ENCODE results near the gene SLC29A4.
A peak's percentile ranks its signal among the peaks of the same experiment; 100 is the strongest.

SLC29A4 gene

DNA sequence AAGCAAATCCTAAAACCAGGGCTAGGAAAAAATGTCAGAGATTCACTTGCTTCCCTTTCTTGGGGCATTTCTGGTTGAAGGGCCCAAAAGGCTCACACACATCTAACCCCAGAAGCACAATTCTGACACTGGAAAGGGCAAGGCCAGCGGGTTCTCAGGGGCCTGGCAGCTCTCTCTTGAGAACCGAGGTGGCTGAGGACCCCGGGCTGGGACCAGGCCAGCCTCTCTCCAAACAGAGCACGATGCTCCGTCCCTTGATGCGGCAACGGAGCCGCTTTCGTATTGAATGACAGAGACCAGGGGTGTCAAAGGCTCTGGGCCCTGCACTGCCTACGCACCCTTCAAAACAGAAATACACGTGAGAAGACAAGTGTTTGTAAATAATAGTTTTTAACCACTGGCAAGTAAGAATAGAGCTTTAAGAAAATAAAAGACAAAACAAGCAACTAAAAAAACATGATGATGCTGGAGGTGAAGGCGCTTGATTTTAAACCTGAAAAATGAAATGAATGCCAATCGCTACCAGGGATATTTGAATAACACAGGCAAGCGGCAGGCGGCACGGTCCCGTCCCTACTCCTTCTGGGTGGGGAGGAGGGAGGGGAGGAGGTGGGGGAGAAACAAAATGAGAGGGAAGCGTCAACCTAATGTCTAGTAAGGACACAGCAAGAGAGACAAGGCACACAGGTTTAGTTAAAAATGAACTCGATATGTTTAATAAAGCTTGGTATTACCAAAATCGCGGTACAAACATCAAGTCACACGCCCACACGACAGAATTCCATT lies 68.0 kb downstream of the SLC29A4 start:
- Histone ChIP-seq H3K4me1 (ENCODE audit: control insufficient read depth in 1 of 2, insufficient read depth in 2 of 2, low read length in 2 of 2) (peaks cover 0 to 55% of the 10 kb centered on the region in 2 donors), H3K27ac (ENCODE audit: low read length) (no peak overlapping the region), H3K4me3 (ENCODE audit: low read depth in 1 of 2, low read length in 2 of 2) (no peak overlapping the region), H3K9me3 (ENCODE audit: control insufficient read depth in 1 of 2, low read length in 2 of 2) (no peaks in the 10 kb centered on the region), H3K27me3 (ENCODE audit: low read depth, low read length) (no peaks in the 10 kb centered on the region), H3K36me3 (ENCODE audit: control insufficient read depth in 1 of 2, insufficient read depth in 2 of 2, low read length in 2 of 2) (peaks cover 12 to 37% of the 10 kb centered on the region in 2 donors)

GRCh38 chr7:5351507-5352265 lies 68.9 kb downstream of the SLC29A4 start:
- peaks cover 0 to 61% of the 10 kb centered on the region in 2 donors for H3K4me1 ChIP-seq (ENCODE audit: control insufficient read depth in 1 of 2, insufficient read depth in 2 of 2, low read length in 2 of 2)
- no peaks in the 10 kb centered on the region for H3K27me3 ChIP-seq (ENCODE audit: low read depth, low read length)
- H3K9me3 ChIP-seq (ENCODE audit: control insufficient read depth in 1 of 2, low read length in 2 of 2): no peaks in the 10 kb centered on the region
- no peak overlapping the region for H3K27ac ChIP-seq (ENCODE audit: low read length)
- no peak overlapping the region for H3K4me3 ChIP-seq (ENCODE audit: low read depth in 1 of 2, low read length in 2 of 2)
- H3K36me3 ChIP-seq (ENCODE audit: control insufficient read depth in 1 of 2, insufficient read depth in 2 of 2, low read length in 2 of 2): peaks cover 15 to 35% of the 10 kb centered on the region in 2 donors

DNA sequence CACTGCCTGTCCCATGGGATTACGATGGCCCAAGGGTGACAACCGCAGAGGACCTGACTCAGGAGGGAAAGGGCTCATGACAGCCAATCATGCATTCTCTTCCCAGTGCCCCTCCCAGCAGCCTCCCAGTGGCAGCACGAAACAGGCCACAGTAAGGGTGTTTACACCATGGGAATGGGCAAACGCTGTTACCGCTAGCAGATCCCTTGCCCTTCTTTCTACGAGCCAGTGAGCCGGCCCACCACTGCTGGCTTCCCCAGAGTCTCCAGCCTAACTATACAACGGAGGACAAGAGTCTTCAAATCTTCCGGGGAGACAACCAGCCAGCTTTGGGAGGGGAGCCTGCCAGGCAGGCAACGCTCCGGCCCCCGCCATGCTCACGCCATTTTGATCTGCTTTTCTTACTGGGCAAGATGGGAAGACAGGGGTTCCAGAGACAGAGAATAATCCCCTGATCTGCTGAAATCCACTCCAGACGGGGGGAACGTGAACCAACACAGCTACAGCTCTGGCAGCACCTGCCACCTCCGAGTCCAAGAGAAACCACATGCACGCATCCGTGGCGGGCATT lies 69.8 kb downstream of the SLC29A4 start:
- H3K36me3 ChIP-seq (ENCODE audit: control insufficient read depth in 1 of 2, insufficient read depth in 2 of 2, low read length in 2 of 2): peaks cover 15 to 37% of the 10 kb centered on the region in 2 donors
- H3K4me3 ChIP-seq (ENCODE audit: low read depth in 1 of 2, low read length in 2 of 2): no peak overlapping the region
- peaks cover 0 to 63% of the 10 kb centered on the region in 2 donors for H3K4me1 ChIP-seq (ENCODE audit: control insufficient read depth in 1 of 2, insufficient read depth in 2 of 2, low read length in 2 of 2)
- no peak overlapping the region for H3K27ac ChIP-seq (ENCODE audit: low read length)
- no peaks in the 10 kb centered on the region for H3K9me3 ChIP-seq (ENCODE audit: control insufficient read depth in 1 of 2, low read length in 2 of 2)
- no peaks in the 10 kb centered on the region for H3K27me3 ChIP-seq (ENCODE audit: low read depth, low read length)

GRCh38 chr7:5354460-5355232 lies 71.9 kb downstream of the SLC29A4 start:
- Histone ChIP-seq H3K9me3 (ENCODE audit: control insufficient read depth in 1 of 2, low read length in 2 of 2) (no peaks in the 10 kb centered on the region), H3K36me3 (ENCODE audit: control insufficient read depth in 1 of 2, insufficient read depth in 2 of 2, low read length in 2 of 2) (peaks cover 34 to 37% of the 10 kb centered on the region in 2 donors), H3K27me3 (ENCODE audit: low read depth, low read length) (no peaks in the 10 kb centered on the region), H3K27ac (ENCODE audit: low read length) (peak overlapping the region; percentile 40), H3K4me1 (ENCODE audit: control insufficient read depth in 1 of 2, insufficient read depth in 2 of 2, low read length in 2 of 2) (peaks cover 0 to 63% of the 10 kb centered on the region in 2 donors), H3K4me3 (ENCODE audit: low read depth in 1 of 2, low read length in 2 of 2) (peak overlapping the region in 1 of 2 donors; percentile 18)
